HEK293 (cell line): ENCODE data around the gene NABP1.

Source experiments
- CTCF ChIA-PET: fragments of 350-600 bp; formaldehyde crosslinking; extraction: SDS; loops from one replicate; lab custom pipeline; 2021; ENCODE audit warnings: antibody characterized with exemption; lab: Yijun Ruan, JAX
- POLR2A ChIA-PET: fragments of 300-600 bp; formaldehyde crosslinking; extraction: SDS; loops from one replicate; lab custom pipeline; 2020; ENCODE audit warnings: antibody characterized with exemption, inconsistent platforms; lab: Yijun Ruan, JAX
- H3K27ac ChIP-seq: fragments of 200-500 bp; sonication (Bioruptor generic); 2 replicates; pipeline ENCODE4 v1.5.1; 2014; ENCODE audit warnings: low read depth, low read length, control low read depth, inconsistent platforms; ENCODE audit errors: extremely low read depth
- H3K36me3 ChIP-seq, 2 experiments: fragments of 200-500 bp in 1 of 2; sonication (Bioruptor generic) in 1 of 2; 1 replicate in 1 of 2; 2 replicates in 1 of 2; pipeline ENCODE4 v1.5.1; 2014 to 2017; ENCODE audit warnings: inconsistent platforms in 2 of 2, low read length in 2 of 2; ENCODE audit not compliant: control insufficient read depth in 2 of 2, insufficient read depth in 1 of 2
- H3K4me1 ChIP-seq: fragments of 200-500 bp; sonication (Bioruptor generic); 2 replicates; pipeline ENCODE4 v1.5.1; 2014; ENCODE audit warnings: mild to moderate bottlenecking, low read length, inconsistent platforms; ENCODE audit not compliant: control insufficient read depth, insufficient read depth
- H3K4me3 ChIP-seq: 2 replicates; pipeline ENCODE4 v1.5.1; 2011; ENCODE audit warnings: low read depth, mild to moderate bottlenecking, control low read depth, low read length, moderate library complexity
- H3K9me3 ChIP-seq: fragments of 200-500 bp; sonication (Bioruptor generic); 2 replicates; pipeline ENCODE4 v1.5.1; 2014; ENCODE audit warnings: low read depth, low read length, inconsistent platforms; ENCODE audit not compliant: control insufficient read depth, insufficient read depth
- OVOL3 ChIP-seq: fragments of 450-650 bp; formaldehyde crosslinking; IDR thresholded peaks from 2 replicates; pipeline ENCODE4 v1.5.1; 2016; ENCODE audit warnings: missing biosample characterization, missing genetic modification characterization
- SCRT2 ChIP-seq: fragments of 450-650 bp; formaldehyde crosslinking; IDR thresholded peaks from 2 replicates; pipeline ENCODE4 v1.5.1; 2016; ENCODE audit warnings: missing biosample characterization, missing genetic modification characterization
- SP2 ChIP-seq: fragments of 450-650 bp; formaldehyde crosslinking; IDR thresholded peaks from 2 replicates; pipeline ENCODE4 v1.5.1; 2016; ENCODE audit warnings: missing biosample characterization, missing genetic modification characterization
- ZNF132 ChIP-seq: fragments of 450-650 bp; formaldehyde crosslinking; IDR thresholded peaks from 2 replicates; pipeline ENCODE4 v1.5.1; 2017; ENCODE audit warnings: missing biosample characterization, missing genetic modification characterization, borderline replicate concordance
- ZNF174 ChIP-seq: fragments of 450-650 bp; formaldehyde crosslinking; IDR thresholded peaks from 2 replicates; pipeline ENCODE4 v1.5.0; 2017; ENCODE audit warnings: missing biosample characterization, mild to moderate bottlenecking, missing genetic modification characterization
- ZNF175 ChIP-seq: fragments of 450-650 bp; formaldehyde crosslinking; IDR thresholded peaks from 2 replicates; pipeline ENCODE4 v1.5.1; 2016; ENCODE audit warnings: missing biosample characterization, missing genetic modification characterization
- ZNF184 ChIP-seq: fragments of 450-650 bp; IDR thresholded peaks from 2 replicates; pipeline ENCODE4 v1.5.1; 2018; ENCODE audit warnings: missing biosample characterization, mild to moderate bottlenecking, missing genetic modification characterization
- ZNF211 ChIP-seq: fragments of 450-650 bp; formaldehyde crosslinking; IDR thresholded peaks from 2 replicates; pipeline ENCODE4 v1.5.1; 2016; ENCODE audit warnings: low read depth, missing biosample characterization, missing genetic modification characterization
- ZNF223 ChIP-seq: fragments of 450-650 bp; formaldehyde crosslinking; IDR thresholded peaks from 2 replicates; pipeline ENCODE4 v1.5.1; 2016; ENCODE audit warnings: missing biosample characterization, missing genetic modification characterization
- ZNF24 ChIP-seq: fragments of 450-650 bp; formaldehyde crosslinking; IDR thresholded peaks from 2 replicates; pipeline ENCODE4 v1.5.1; 2016; ENCODE audit warnings: missing biosample characterization, missing genetic modification characterization
- ZNF248 ChIP-seq: fragments of 450-650 bp; formaldehyde crosslinking; IDR thresholded peaks from 2 replicates; pipeline ENCODE4 v1.5.1; 2017; ENCODE audit warnings: missing biosample characterization, missing genetic modification characterization
- ZNF521 ChIP-seq: fragments of 450-650 bp; formaldehyde crosslinking; IDR thresholded peaks from 2 replicates; pipeline ENCODE4 v1.5.1; 2017; ENCODE audit warnings: missing biosample characterization, mild to moderate bottlenecking, missing genetic modification characterization
- ZNF549 ChIP-seq: fragments of 450-650 bp; IDR thresholded peaks from 2 replicates; pipeline ENCODE4 v1.5.1; 2018; ENCODE audit warnings: missing biosample characterization, missing genetic modification characterization, mild to moderate bottlenecking, inconsistent platforms, moderate library complexity
- ZNF571 ChIP-seq: fragments of 450-650 bp; formaldehyde crosslinking; IDR thresholded peaks from 2 replicates; pipeline ENCODE4 v1.5.0; 2017; ENCODE audit warnings: missing biosample characterization, missing genetic modification characterization
- ZNF623 ChIP-seq: fragments of 450-650 bp; formaldehyde crosslinking; IDR thresholded peaks from 2 replicates; pipeline ENCODE4 v1.5.1; 2016; ENCODE audit warnings: missing biosample characterization, missing genetic modification characterization
- ZNF629 ChIP-seq: fragments of 450-650 bp; formaldehyde crosslinking; IDR thresholded peaks from 2 replicates; pipeline ENCODE4 v1.5.1; 2017; ENCODE audit warnings: missing biosample characterization, missing genetic modification characterization
- ZNF677 ChIP-seq: fragments of 450-650 bp; IDR thresholded peaks from 2 replicates; pipeline ENCODE4 v1.5.0; 2018; ENCODE audit warnings: missing biosample characterization, mild to moderate bottlenecking, missing genetic modification characterization, moderate library complexity
- ZNF747 ChIP-seq: fragments of 450-650 bp; formaldehyde crosslinking; IDR thresholded peaks from 2 replicates; pipeline ENCODE4 v1.5.1; 2016; ENCODE audit warnings: missing biosample characterization, missing genetic modification characterization
- TF ChIP-seq, protein P1 (sequence below): IDR thresholded peaks from 2 replicates; pipeline ENCODE4 v1.6.1; 2011; ENCODE audit warnings: mild to moderate bottlenecking, low read depth, low read length, borderline replicate concordance
- TF ChIP-seq, protein P2 (sequence below): fragments of 450-650 bp; formaldehyde crosslinking; IDR thresholded peaks from 2 replicates; pipeline ENCODE4 v1.5.1; 2016; ENCODE audit warnings: missing biosample characterization, missing genetic modification characterization
- TF ChIP-seq, protein P3 (sequence below): fragments of 450-650 bp; formaldehyde crosslinking; IDR thresholded peaks from 2 replicates; pipeline ENCODE4 v1.5.0; 2017; ENCODE audit warnings: missing biosample characterization, missing genetic modification characterization, borderline replicate concordance
- TF ChIP-seq, protein P4 (sequence below): fragments of 450-650 bp; formaldehyde crosslinking; IDR thresholded peaks from 2 replicates; pipeline ENCODE4 v1.5.1; 2017; ENCODE audit warnings: missing biosample characterization, missing genetic modification characterization
- TF ChIP-seq, protein P5 (sequence below): fragments of 450-650 bp; formaldehyde crosslinking; IDR thresholded peaks from 2 replicates; pipeline ENCODE4 v1.5.1; 2016; ENCODE audit warnings: missing biosample characterization, missing genetic modification characterization

The NABP1 gene

DNA sequence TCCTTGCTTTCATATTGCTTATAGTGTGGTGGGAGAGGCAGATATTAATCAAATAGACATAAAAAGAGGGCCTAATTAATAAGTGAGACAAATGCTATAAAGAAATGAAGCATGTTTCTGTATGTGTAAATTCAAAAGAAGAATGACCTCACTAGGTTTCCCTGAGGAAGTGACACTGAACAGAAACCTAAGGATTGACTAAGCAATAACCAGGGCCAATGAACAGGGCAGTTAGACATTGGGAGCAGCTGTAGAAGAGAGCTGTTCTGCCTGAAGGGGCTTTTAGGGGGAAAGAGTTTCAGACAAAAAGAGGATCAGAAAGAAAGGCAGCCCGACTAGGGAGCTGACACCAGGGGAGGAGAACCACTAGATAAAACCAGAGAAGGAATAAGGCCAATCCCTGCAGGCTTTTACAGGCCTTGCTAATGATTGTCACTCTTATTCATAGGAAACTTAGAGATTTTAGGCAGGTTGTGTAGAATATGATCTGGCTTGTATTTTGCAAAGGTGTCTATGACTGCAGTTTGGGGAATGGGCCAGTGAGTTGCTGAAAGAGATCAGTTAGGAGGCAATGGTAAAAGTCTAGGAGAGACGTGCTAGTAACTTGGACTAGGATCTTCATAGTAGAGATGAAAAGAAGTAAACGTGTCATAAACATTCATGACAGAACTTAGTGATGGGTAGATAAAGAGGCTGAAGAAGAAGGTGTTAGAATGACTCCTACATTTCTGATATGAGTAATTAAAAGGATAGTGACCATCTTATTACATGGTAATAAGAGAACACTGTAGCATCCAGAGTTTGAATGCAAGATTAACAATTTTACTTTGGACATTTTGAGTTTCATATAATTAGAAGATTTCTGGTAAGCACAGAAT, 26.8 kb upstream of the NABP1 start:
- ChIA-PET POLR2A (interaction anchor here (1.3 kb wide), 1 partner anchor 26 kb away, joined by 3 read pairs; the partner anchor contains the start of gene NABP1), CTCF (interaction anchor here (0.7 kb wide), 1 partner anchor 1010 kb away, joined by 3 read pairs; no protein-coding TSS in a partner anchor)
- TF ChIP-seq SCRT2 (tag by site-specific recombination), result no peak
- no peak for TF ChIP-seq ZNF629
- TF ChIP-seq ZNF184 (tag by site-specific recombination), result no peak
- TF ChIP-seq, protein P1, sequence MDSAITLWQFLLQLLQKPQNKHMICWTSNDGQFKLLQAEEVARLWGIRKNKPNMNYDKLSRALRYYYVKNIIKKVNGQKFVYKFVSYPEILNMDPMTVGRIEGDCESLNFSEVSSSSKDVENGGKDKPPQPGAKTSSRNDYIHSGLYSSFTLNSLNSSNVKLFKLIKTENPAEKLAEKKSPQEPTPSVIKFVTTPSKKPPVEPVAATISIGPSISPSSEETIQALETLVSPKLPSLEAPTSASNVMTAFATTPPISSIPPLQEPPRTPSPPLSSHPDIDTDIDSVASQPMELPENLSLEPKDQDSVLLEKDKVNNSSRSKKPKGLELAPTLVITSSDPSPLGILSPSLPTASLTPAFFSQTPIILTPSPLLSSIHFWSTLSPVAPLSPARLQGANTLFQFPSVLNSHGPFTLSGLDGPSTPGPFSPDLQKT, result no peak
- no peak for TF ChIP-seq ZNF223 (tag by site-specific recombination)
- TF ChIP-seq ZNF623 (tag by site-specific recombination), result no peak
- no peak for TF ChIP-seq ZNF175 (tag by site-specific recombination)
- TF ChIP-seq, protein P2, sequence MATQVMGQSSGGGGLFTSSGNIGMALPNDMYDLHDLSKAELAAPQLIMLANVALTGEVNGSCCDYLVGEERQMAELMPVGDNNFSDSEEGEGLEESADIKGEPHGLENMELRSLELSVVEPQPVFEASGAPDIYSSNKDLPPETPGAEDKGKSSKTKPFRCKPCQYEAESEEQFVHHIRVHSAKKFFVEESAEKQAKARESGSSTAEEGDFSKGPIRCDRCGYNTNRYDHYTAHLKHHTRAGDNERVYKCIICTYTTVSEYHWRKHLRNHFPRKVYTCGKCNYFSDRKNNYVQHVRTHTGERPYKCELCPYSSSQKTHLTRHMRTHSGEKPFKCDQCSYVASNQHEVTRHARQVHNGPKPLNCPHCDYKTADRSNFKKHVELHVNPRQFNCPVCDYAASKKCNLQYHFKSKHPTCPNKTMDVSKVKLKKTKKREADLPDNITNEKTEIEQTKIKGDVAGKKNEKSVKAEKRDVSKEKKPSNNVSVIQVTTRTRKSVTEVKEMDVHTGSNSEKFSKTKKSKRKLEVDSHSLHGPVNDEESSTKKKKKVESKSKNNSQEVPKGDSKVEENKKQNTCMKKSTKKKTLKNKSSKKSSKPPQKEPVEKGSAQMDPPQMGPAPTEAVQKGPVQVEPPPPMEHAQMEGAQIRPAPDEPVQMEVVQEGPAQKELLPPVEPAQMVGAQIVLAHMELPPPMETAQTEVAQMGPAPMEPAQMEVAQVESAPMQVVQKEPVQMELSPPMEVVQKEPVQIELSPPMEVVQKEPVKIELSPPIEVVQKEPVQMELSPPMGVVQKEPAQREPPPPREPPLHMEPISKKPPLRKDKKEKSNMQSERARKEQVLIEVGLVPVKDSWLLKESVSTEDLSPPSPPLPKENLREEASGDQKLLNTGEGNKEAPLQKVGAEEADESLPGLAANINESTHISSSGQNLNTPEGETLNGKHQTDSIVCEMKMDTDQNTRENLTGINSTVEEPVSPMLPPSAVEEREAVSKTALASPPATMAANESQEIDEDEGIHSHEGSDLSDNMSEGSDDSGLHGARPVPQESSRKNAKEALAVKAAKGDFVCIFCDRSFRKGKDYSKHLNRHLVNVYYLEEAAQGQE (tag by site-specific recombination), result no peak
- TF ChIP-seq ZNF549 (tag by site-specific recombination), result no peak
- TF ChIP-seq ZNF132 (tag by site-specific recombination), result no peak
- TF ChIP-seq, protein P3, sequence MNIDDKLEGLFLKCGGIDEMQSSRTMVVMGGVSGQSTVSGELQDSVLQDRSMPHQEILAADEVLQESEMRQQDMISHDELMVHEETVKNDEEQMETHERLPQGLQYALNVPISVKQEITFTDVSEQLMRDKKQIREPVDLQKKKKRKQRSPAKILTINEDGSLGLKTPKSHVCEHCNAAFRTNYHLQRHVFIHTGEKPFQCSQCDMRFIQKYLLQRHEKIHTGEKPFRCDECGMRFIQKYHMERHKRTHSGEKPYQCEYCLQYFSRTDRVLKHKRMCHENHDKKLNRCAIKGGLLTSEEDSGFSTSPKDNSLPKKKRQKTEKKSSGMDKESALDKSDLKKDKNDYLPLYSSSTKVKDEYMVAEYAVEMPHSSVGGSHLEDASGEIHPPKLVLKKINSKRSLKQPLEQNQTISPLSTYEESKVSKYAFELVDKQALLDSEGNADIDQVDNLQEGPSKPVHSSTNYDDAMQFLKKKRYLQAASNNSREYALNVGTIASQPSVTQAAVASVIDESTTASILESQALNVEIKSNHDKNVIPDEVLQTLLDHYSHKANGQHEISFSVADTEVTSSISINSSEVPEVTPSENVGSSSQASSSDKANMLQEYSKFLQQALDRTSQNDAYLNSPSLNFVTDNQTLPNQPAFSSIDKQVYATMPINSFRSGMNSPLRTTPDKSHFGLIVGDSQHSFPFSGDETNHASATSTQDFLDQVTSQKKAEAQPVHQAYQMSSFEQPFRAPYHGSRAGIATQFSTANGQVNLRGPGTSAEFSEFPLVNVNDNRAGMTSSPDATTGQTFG (tag by site-specific recombination), result no peak
- no peak for TF ChIP-seq ZNF24 (tag by site-specific recombination)
- no peak for TF ChIP-seq ZNF747 (tag by site-specific recombination)
- no peak for TF ChIP-seq ZNF571
- no peak for TF ChIP-seq ZNF211 (tag by site-specific recombination)
- TF ChIP-seq ZNF174 (tag by site-specific recombination), result no peak
- no peaks in the 10 kb centered on the region for H3K36me3 ChIP-seq
- H3K9me3 ChIP-seq, result no peaks in the 10 kb centered on the region
- H3K4me3 ChIP-seq, result no peak overlapping the region
- H3K4me1 ChIP-seq, result no peaks in the 10 kb centered on the region; the same call in 1 of the 2 replicates
- no peak overlapping the region for H3K27ac ChIP-seq

DNA sequence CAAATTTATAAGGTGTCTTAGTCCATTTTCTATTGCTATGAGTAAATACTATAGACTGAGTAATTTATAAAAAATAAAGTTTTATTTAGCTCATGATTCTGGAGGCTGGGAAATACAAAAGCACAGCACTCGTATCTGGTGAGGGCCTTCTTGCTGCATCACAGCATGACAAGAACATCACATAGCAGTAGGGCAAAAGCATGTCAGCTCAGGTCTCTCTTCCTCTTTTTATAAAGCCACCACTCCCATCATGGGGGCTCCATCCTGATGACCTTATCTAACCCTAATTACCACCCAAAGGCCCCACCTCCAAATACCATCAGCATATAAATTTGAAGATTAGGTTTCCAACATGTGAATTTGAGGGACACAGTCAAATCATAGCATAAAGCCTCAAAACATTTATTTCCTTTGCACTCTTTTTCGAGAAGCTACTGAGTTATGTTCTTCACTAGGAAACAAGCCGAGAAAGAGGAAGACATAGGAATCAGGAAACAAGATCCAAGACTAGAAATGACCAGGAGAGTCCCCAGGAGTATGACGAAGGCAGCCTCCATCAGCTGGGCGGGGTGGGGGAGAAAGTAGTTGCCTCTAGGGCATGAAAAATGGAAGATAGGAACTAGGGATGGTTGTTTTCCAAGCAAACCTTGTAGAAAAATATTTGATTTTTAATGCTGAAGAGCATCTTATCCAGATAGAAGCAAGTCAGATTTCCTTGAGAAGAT, 24.1 kb upstream of the NABP1 start:
- Histone ChIP-seq H3K27ac (no peak overlapping the region), H3K36me3 (no peaks in the 10 kb centered on the region), H3K4me3 (no peak overlapping the region), H3K4me1 (no peaks in the 10 kb centered on the region; the same call in 1 of the 2 replicates), H3K9me3 (no peaks in the 10 kb centered on the region)
- POLR2A ChIA-PET, result no interaction called here
- CTCF ChIA-PET, result no interaction called here
- TF ChIP-seq OVOL3 (tag by site-specific recombination) (no peak), SP2 (no peak), ZNF521 (no peak), ZNF184 (tag by site-specific recombination) (no peak), ZNF677 (no peak), ZNF248 (tag by site-specific recombination) (no peak)
- TF ChIP-seq, protein P4, sequence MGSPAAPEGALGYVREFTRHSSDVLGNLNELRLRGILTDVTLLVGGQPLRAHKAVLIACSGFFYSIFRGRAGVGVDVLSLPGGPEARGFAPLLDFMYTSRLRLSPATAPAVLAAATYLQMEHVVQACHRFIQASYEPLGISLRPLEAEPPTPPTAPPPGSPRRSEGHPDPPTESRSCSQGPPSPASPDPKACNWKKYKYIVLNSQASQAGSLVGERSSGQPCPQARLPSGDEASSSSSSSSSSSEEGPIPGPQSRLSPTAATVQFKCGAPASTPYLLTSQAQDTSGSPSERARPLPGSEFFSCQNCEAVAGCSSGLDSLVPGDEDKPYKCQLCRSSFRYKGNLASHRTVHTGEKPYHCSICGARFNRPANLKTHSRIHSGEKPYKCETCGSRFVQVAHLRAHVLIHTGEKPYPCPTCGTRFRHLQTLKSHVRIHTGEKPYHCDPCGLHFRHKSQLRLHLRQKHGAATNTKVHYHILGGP, result no peak
- TF ChIP-seq, protein P5, sequence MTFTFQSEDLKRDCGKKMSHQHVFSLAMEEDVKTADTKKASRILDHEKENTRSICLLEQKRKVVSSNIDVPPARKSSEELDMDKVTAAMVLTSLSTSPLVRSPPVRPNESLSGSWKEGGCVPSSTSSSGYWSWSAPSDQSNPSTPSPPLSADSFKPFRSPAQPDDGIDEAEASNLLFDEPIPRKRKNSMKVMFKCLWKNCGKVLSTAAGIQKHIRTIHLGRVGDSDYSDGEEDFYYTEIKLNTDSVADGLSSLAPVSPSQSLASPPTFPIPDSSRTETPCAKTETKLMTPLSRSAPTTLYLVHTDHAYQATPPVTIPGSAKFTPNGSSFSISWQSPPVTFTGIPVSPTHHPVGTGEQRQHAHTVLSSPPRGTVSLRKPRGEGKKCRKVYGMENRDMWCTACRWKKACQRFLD, result no peak
